PC-9 (cell line): ENCODE data around the gene VPS36. TPM values are rescaled to one million over a fixed set of nuclear protein-coding genes. Genes with fewer than 3 reads are reported as not detected.

ENCODE experiments used
- BruUV-seq: library from RNA; stranded (reverse); fragments of 400-500 nt; replicated peaks from 2 replicates; lab custom pipeline; 2021; lab: Mats Ljungman, UMichigan
- CTCF ChIA-PET: fragments of 300-600 bp; sonication (Branson Sonifier 250); formaldehyde crosslinking; loops from one replicate; lab custom pipeline; 2022; ENCODE audit warnings: antibody characterized with exemption; lab: Charles Lee
- POLR2A ChIA-PET: fragments of 300-600 bp; sonication (Branson Sonifier 250); formaldehyde crosslinking; loops from one replicate; lab custom pipeline; 2022; ENCODE audit warnings: antibody characterized with exemption; ENCODE audit not compliant: unreplicated experiment; lab: Charles Lee
- DNase-seq, 2 experiments: peaks; one replicate each; pipeline versions ENCODE4 v3.0.0 to v3.0.0-alpha.2; 2015 to 2022; ENCODE audit warnings: mixed read lengths in 1 of 2
- H2AFZ ChIP-seq: fragments of 200-600 bp; sonication (generic); 2 replicates; pipeline ENCODE4 v1.8.1; 2017; ENCODE audit warnings: antibody characterized with exemption
- H3F3A ChIP-seq: fragments of 200-600 bp; sonication (generic); 2 replicates; pipeline ENCODE4 v1.8.1; 2017; ENCODE audit warnings: antibody characterized with exemption, mild to moderate bottlenecking, low read depth; ENCODE audit not compliant: insufficient read depth
- H3K27ac ChIP-seq: fragments of 200-600 bp; sonication (generic); 2 replicates; pipeline ENCODE4 v1.6.1; 2016; ENCODE audit warnings: mixed run types
- H3K27me3 ChIP-seq: fragments of 200-600 bp; sonication (generic); 2 replicates; pipeline ENCODE4 v1.6.1; 2016; ENCODE audit warnings: low read depth, mixed run types; ENCODE audit not compliant: insufficient read depth
- H3K36me3 ChIP-seq: fragments of 200-600 bp; sonication (generic); 2 replicates; pipeline ENCODE4 v1.6.1; 2016; ENCODE audit warnings: low read depth, mixed run types
- H3K4me1 ChIP-seq: fragments of 200-600 bp; sonication (generic); replicated peaks from 2 replicates; pipeline ENCODE4 v1.6.1; 2016; ENCODE audit warnings: mixed run types; ENCODE audit not compliant: insufficient read depth
- H3K4me2 ChIP-seq: fragments of 200-600 bp; sonication (generic); 2 replicates; pipeline ENCODE4 v1.6.1; 2017; ENCODE audit warnings: mixed run types
- H3K4me3 ChIP-seq: fragments of 200-600 bp; sonication (generic); 2 replicates; pipeline ENCODE4 v1.6.1; 2016; ENCODE audit warnings: mixed run types
- H3K79me2 ChIP-seq: fragments of 200-600 bp; sonication (generic); 2 replicates; pipeline ENCODE4 v1.6.1; 2017; ENCODE audit warnings: low read depth, mixed run types
- H3K9me2 ChIP-seq: fragments of 200-600 bp; sonication (generic); 2 replicates; pipeline ENCODE4 v1.8.1; 2017; ENCODE audit warnings: mild to moderate bottlenecking; ENCODE audit not compliant: insufficient read depth
- H3K9me3 ChIP-seq: fragments of 200-600 bp; sonication (generic); 2 replicates; pipeline ENCODE4 v1.8.1; 2016; ENCODE audit warnings: low read depth; ENCODE audit not compliant: insufficient read depth
- H4K20me1 ChIP-seq: fragments of 200-600 bp; sonication (generic); 2 replicates; pipeline ENCODE4 v1.8.1; 2017; ENCODE audit not compliant: insufficient read depth
- CTCF ChIP-seq: fragments of 200-600 bp; sonication (generic); conservative IDR thresholded peaks from 2 replicates; pipeline ENCODE4 v1.6.1; 2017; ENCODE audit warnings: mixed run types, antibody characterized with exemption, mild to moderate bottlenecking, moderate library complexity
- EZH2 ChIP-seq: fragments of 200-600 bp; sonication (generic); IDR thresholded peaks from 2 replicates; pipeline ENCODE4 v1.8.0; 2017; ENCODE audit warnings: antibody characterized with exemption, low read depth
- intact Hi-C: fragments of 100-400 bp; cut with micrococcal nuclease; formaldehyde crosslinking; loops from one replicate; pipeline ENCODE4 v1.10.0; 2022; ENCODE audit not compliant: unreplicated experiment
- total RNA-seq: library from RNA; stranded (reverse); gene quantifications from 2 replicates; pipeline ENCODE4 v1.2.3, GENCODE V29; 2021

Gene VPS36
- total RNA-seq, 1 experiment from 2014 or later = 31.6 TPM

- Histone ChIP-seq H3K36me3 (no peaks in the 10 kb centered on the region), H3F3A (peaks cover 8% of the 10 kb centered on the region; the same call in 1 of the 2 replicates), H3K4me2 (no peak overlapping the region; the same call in 1 of the 2 replicates), H3K27ac (no peak overlapping the region), H3K9me2 (no peaks in the 10 kb centered on the region; the same call in 1 of the 2 replicates), H3K4me1 (peaks cover 33% of the 10 kb centered on the region), H3K27me3 (no peaks in the 10 kb centered on the region), H2AFZ (no peak overlapping the region), H3K9me3 (no peaks in the 10 kb centered on the region), H3K79me2 (no peaks in the 10 kb centered on the region), H4K20me1 (no peaks in the 10 kb centered on the region), H3K4me3 (no peak overlapping the region)
- ChIA-PET CTCF (no interaction called here), POLR2A (no interaction called here)
- no peak for TF ChIP-seq EZH2
- no peak for TF ChIP-seq CTCF
- intact Hi-C loops = no loop called here
- DNase-seq = peak in 1 of 2 experiments; percentile 43
- BruUV-seq = no TSS peak
These were observed 78.6 kb downstream of the VPS36 start for GRCh38 chr13:52371736-52372247.

- no peak for TF ChIP-seq CTCF
- no peak for TF ChIP-seq EZH2
- no peaks in the 10 kb centered on the region for H3K79me2 ChIP-seq
- H3K27me3 ChIP-seq = no peaks in the 10 kb centered on the region
- CTCF ChIA-PET = no interaction called here
- no peak overlapping the region for H2AFZ ChIP-seq
- peaks cover 10% of the 10 kb centered on the region; the same call in 1 of the 2 replicates for H3F3A ChIP-seq
- no TSS peak for BruUV-seq
- POLR2A ChIA-PET = no interaction called here
- no peaks in the 10 kb centered on the region for H3K36me3 ChIP-seq
- H3K4me3 ChIP-seq = no peak overlapping the region
- H3K9me2 ChIP-seq = no peaks in the 10 kb centered on the region; the same call in 1 of the 2 replicates
- H3K9me3 ChIP-seq = no peaks in the 10 kb centered on the region
- H3K27ac ChIP-seq = no peak overlapping the region
- H3K4me1 ChIP-seq = peaks cover 14% of the 10 kb centered on the region
- intact Hi-C loops = no loop called here
- no peak for DNase-seq
- no peak overlapping the region for H3K4me2 ChIP-seq
- H4K20me1 ChIP-seq = no peaks in the 10 kb centered on the region
These were observed 84.1 kb downstream of the VPS36 start for GRCh38 chr13:52366291-52366690.

Other genes with a start within 250 kb of the VPS36 start
- 0.25 and 0.33 TPM in 2 replicates for gene THSD1, start 44.5 kb downstream of the VPS36 start, total RNA-seq
- gene CKAP2, start 4.8 kb upstream of the VPS36 start, total RNA-seq = 51.4 and 91.3 TPM in 2 replicates
- gene HNRNPA1L2, start 191.8 kb upstream of the VPS36 start, total RNA-seq = 6.3 and 7.9 TPM in 2 replicates
- 48.8 and 57.2 TPM in 2 replicates for gene SUGT1, start 202.2 kb upstream of the VPS36 start, total RNA-seq